Pancreas (tissue), 10 donors: ENCODE data around the gene MEG3. TPM values are rescaled to one million over a fixed set of nuclear protein-coding genes. Genes with fewer than 3 reads are reported as not detected.

ENCODE experiments used
- ATAC-seq, 4 donors: fragments of 200-7000 bp; cut with Tn5 transposase; one replicate each; pipeline versions ENCODE4 v1.8.0 to v1.9.1; 2020; ENCODE audit warnings: mild to moderate bottlenecking in 4 of 4, moderate library complexity in 4 of 4
- DNase-seq, 6 donors: peaks; one replicate each; pipeline ENCODE4 v3.0.0-alpha.2; 2020
- FAIRE-seq: peaks from 2 replicates; lab custom pipeline; 2012; peaks lifted over from hg19 to GRCh38; lab: Jason Lieb, UNC
- H3K27ac ChIP-seq, 4 donors: fragments of 200-600 bp; sonication (generic); 1 replicate in 3 of 4; 2 replicates in 1 of 4; pipeline versions ENCODE4 v1.5.0 to v1.8.0; 2020
- H3K27me3 ChIP-seq, 4 donors: fragments of 200-600 bp; one replicate each; pipeline ENCODE4 v1.8.0; 2021
- H3K36me3 ChIP-seq, 3 donors: fragments of 200-600 bp; sonication (generic) in 1 of 3; one replicate each; pipeline versions ENCODE4 v1.5.0 to v1.8.0; 2020 to 2021
- H3K4me1 ChIP-seq, 3 donors: fragments of 200-600 bp; one replicate each; pipeline ENCODE4 v1.8.0; 2021
- H3K4me3 ChIP-seq, 4 donors: fragments of 200-600 bp; sonication (generic) in 2 of 4; one replicate each; pipeline versions ENCODE4 v1.5.0 to v1.8.0; 2020 to 2021
- H3K9me3 ChIP-seq, 4 donors: fragments of 200-600 bp; one replicate each; pipeline ENCODE4 v1.8.0; 2021
- CTCF ChIP-seq, 4 donors: fragments of 200-600 bp; sonication (generic) in 3 of 4; IDR thresholded peaks; one replicate each; pipeline versions ENCODE4 v1.5.0 to v1.8.0; 2021; ENCODE audit warnings: antibody characterized with exemption in 4 of 4
- WGBS, 2 donors: extraction: QIAGEN DNeasy Blood & Tissue Kit; methylation state at CpG; one replicate each; pipeline ENCODE4 v1.1.7; 2013; 5-methylcytosine and 5-hydroxymethylcytosine counted together
- intact Hi-C, 3 donors: fragments of 100-400 bp; cut with DNase I; formaldehyde crosslinking; loops; one replicate each; pipeline versions ENCODE4 v1.11.1 to v1.14.2; 2022
- polyA plus RNA-seq, 2 donors: library from polyadenylated mRNA; stranded (reverse); fragments of 200-250 nt; gene quantifications; one replicate each; pipeline ENCODE4 v1.2.3, GENCODE V29; 2013
- total RNA-seq, 6 donors: library from RNA; stranded (reverse); fragmentation: NEBNext Ultra II Directional in 4 of 6; extraction: Animal tissue kit (Norgen Biotek cat#: 25700) in 4 of 6; gene quantifications; one replicate each; pipeline versions ENCODE4 v1.2.1 to v1.2.4, GENCODE V29; 2021 to 2023
- donor health status: healthy with polysubstance abuse.
- donor health status: DM: no; HTN: no; CAD: no; lungs with moderate emphysema.
- donor health status: DM: no; HTN: no; CAD: no.
- donor health status: control.
- donor health status: control.
- donor health status: Bipolar disorder and iron deficiency.
- donor health status: DM: yes; HTN: yes; CAD: no.
- donor health status: DM: no; HTN: no; CAD: no.
- donor health status: DM: no; HTN: no; CAD: no.
- donor health status: DM: yes; HTN: yes; CAD: no.

Gene MEG3
- total RNA-seq (100 to 1,000 TPM in 5 of 6 donors, 10 to 100 TPM in 1; 78.8 to 726 (median 175) TPM), polyA plus RNA-seq (1,000 to 10,000 TPM; 1,023 to 1,150 TPM)

- Histone ChIP-seq H3K27ac (peak within 1 kb of the TSS in 2 of 4 donors; percentile 70 to 73), H3K4me3 (peak within 1 kb of the TSS; percentile 10 to 52 (median 31)), H3K9me3 (no peaks in the 10 kb centered on the region), H3K36me3 (no peaks in the 10 kb centered on the region), H3K27me3 (no peaks in the 10 kb centered on the region), H3K4me1 (peaks cover 0 to 5% (median 0%) of the 10 kb centered on the region in 3 donors)
- ATAC-seq: peak; percentile 60 to 73 (median 64)
- intact Hi-C loops: loop anchor here in 1 of 3 donors (10.0 kb wide), 2 partner anchors 111 to 161 kb away; no protein-coding TSS in a partner anchor
- WGBS, 2 donors: 48 to 55% methylated on average over 39 of the region's 39 CpGs
- DNase-seq: peak in 5 of 6 donors; percentile 25 to 86 (median 62)
- no peak for TF ChIP-seq CTCF (IDR thresholded peaks at IDR 0.05)
- no peak for FAIRE-seq
These were observed at the start of gene MEG3 for GRCh38 chr14:100825713-100826331. MEG3 (plus strand) TSS chr14:100826118.

GRCh38 chr14:100776681-100777365, 49.1 kb upstream of the MEG3 start:
- Histone ChIP-seq H3K4me1 (no peaks in the 10 kb centered on the region), H3K27ac (no peak overlapping the region), H3K4me3 (no peak overlapping the region), H3K27me3 (no peaks in the 10 kb centered on the region), H3K36me3 (no peaks in the 10 kb centered on the region), H3K9me3 (no peaks in the 10 kb centered on the region)
- 63 to 75% methylated on average over 13 to 14 of the region's 14 CpGs for WGBS, 2 donors
- ATAC-seq (no peak), DNase-seq (no peak), FAIRE-seq (no peak)
- no peak for TF ChIP-seq CTCF (IDR thresholded peaks at IDR 0.05)
- intact Hi-C loops: no loop called here

GRCh38 chr14:100777366-100777817, 48.5 kb upstream of the MEG3 start:
- no peak overlapping the region for H3K4me3 ChIP-seq
- FAIRE-seq: no peak
- no peaks in the 10 kb centered on the region for H3K36me3 ChIP-seq
- no peak for TF ChIP-seq CTCF (IDR thresholded peaks at IDR 0.05)
- H3K27ac ChIP-seq: no peak overlapping the region
- 69 to 81% methylated on average over 11 of the region's 11 CpGs for WGBS, 2 donors
- intact Hi-C loops: no loop called here
- no peak for ATAC-seq
- H3K9me3 ChIP-seq: no peaks in the 10 kb centered on the region
- DNase-seq: no peak
- H3K4me1 ChIP-seq: no peaks in the 10 kb centered on the region
- no peaks in the 10 kb centered on the region for H3K27me3 ChIP-seq

- ATAC-seq (no peak), FAIRE-seq (no peak), DNase-seq (no peak)
- H3K27me3 ChIP-seq: no peaks in the 10 kb centered on the region
- intact Hi-C loops: no loop called here
- H3K27ac ChIP-seq: no peak overlapping the region
- TF ChIP-seq CTCF (IDR thresholded peaks at IDR 0.05): no peak
- H3K4me1 ChIP-seq: no peaks in the 10 kb centered on the region
- no peaks in the 10 kb centered on the region for H3K36me3 ChIP-seq
- H3K9me3 ChIP-seq: no peaks in the 10 kb centered on the region
- 63 to 73% methylated on average over 22 of the region's 22 CpGs for WGBS, 2 donors
- no peak overlapping the region for H3K4me3 ChIP-seq
These were observed 47.9 kb upstream of the MEG3 start for GRCh38 chr14:100777818-100778525.
